Measurements from ENCODE around the gene TM2D1. TPM values are rescaled to one million over a fixed set of nuclear protein-coding genes. Genes with fewer than 3 reads are reported as not detected.
"Not testable (repeated sequence)": the region's sequence is repeated elsewhere in the genome, so short reads cannot be mapped to it uniquely, and the experiment has no call there.

Gene TM2D1
- total and polyA plus RNA-seq, 9 donors = 48.6 to 61.1 (median 56.8) TPM

DNA sequence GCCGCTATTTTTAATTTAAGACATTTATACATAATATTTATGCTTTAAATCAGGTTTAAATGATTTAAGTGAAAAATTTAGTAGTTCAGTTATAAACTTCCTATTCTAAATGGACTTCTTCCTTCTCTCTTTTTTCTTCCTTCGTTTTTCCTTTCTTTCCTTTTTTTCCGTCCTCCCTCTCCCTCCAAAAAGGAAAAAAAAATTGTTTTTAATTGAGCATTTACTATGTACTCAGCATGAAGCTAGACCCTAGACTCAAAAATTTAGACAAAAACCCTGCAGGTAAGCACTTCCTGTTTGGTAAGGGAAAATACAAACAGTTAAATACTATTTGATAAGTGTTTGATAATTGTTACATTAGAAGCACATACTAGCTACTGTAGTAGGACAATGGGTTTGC, 2.6 kb upstream of the TM2D1 start:
- H3K27me3 ChIP-seq (ENCODE audit: control insufficient read depth, insufficient read depth, low read length) = no peaks in the 10 kb centered on the region
- H3K36me3 ChIP-seq (ENCODE audit: control insufficient read depth, insufficient read depth, low read length) = no peaks in the 10 kb centered on the region
- no peak overlapping the region for H3K27ac ChIP-seq (ENCODE audit: low read length)
- H3K4me1 ChIP-seq (ENCODE audit: control insufficient read depth, insufficient read depth, low read length) = peaks cover 6% of the 10 kb centered on the region
- no CpG with 5 or more reads among the region's 3 CpGs for WGBS (ENCODE audit: insufficient coverage)
- no peaks in the 10 kb centered on the region for H3K9me3 ChIP-seq (replicated peaks; ENCODE audit: control insufficient read depth, low read depth, low read length)
- no peak overlapping the region for H3K4me3 ChIP-seq (ENCODE audit: low read length)
- DNase-seq = no peak

DNA sequence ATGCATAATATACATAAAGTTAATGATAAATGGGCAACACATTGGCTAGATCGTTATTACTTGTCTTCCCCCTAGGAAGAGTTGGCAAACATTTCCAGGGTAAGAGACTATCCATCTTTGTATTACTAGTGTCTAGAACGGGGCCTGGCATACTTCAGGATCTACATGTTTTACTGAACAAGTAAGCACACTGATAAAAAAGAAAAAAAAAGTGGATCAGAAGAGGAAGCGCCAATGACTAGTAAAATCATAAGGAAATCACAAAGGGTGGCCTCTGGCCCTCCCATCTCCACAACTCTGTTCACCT, 482 bp downstream of the TM2D1 start:
- WGBS (ENCODE audit: insufficient coverage) = no CpG with 5 or more reads among the region's 3 CpGs
- peak; percentile 29 for DNase-seq
- no peaks in the 10 kb centered on the region for H3K9me3 ChIP-seq (replicated peaks; ENCODE audit: control insufficient read depth, low read depth, low read length)
- peak overlapping the region; percentile 69 for H3K4me3 ChIP-seq (ENCODE audit: low read length)
- peaks cover 4% of the 10 kb centered on the region for H3K36me3 ChIP-seq (ENCODE audit: control insufficient read depth, insufficient read depth, low read length)
- H3K27ac ChIP-seq (ENCODE audit: low read length) = peak overlapping the region; percentile 81
- no peaks in the 10 kb centered on the region for H3K27me3 ChIP-seq (ENCODE audit: control insufficient read depth, insufficient read depth, low read length)
- peaks cover 6% of the 10 kb centered on the region for H3K4me1 ChIP-seq (ENCODE audit: control insufficient read depth, insufficient read depth, low read length)

DNA sequence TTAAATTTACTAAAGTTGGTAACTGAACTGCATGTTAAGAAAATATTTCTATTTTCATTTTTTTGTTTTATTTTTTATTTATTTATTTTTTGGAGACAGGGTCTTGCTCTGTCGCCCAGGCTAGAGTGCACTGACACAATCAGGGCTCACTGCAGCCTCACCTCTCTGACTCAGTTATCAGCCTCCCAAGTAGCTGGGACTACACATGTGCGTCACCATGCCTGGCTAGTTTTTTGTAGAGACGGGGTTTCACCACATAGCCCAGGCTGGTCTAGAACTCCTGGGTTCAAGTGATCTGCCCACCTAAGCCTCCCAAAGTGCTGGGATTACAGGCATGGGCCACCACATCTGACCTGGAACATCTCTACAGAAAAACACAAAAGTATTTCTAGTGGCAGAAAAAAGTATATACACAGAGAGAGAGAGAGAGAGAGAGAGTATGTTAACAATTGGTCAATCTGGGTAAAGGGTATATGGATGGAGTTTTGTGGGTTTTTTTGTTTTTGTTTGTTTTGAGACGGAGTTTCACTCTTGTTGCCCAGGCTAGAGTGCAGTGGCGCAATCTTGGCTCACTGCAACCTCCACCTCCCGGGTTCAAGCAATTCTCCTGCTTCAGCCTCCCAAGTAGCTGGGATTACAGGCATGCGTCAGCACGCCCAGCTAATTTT, 5.8 kb downstream of the TM2D1 start:
- not testable (repeated sequence) for H3K27ac ChIP-seq (ENCODE audit: low read length); H3K4me3 ChIP-seq (ENCODE audit: low read length); H3K9me3 ChIP-seq (replicated peaks; ENCODE audit: control insufficient read depth, low read depth, low read length); H3K4me1 ChIP-seq (ENCODE audit: control insufficient read depth, insufficient read depth, low read length); DNase-seq; H3K36me3 ChIP-seq (ENCODE audit: control insufficient read depth, insufficient read depth, low read length); H3K27me3 ChIP-seq (ENCODE audit: control insufficient read depth, insufficient read depth, low read length)
- 96% methylated on average over 3 of the region's 8 CpGs for whole genome bisulfite sequencing (ENCODE audit: insufficient coverage)

DNA sequence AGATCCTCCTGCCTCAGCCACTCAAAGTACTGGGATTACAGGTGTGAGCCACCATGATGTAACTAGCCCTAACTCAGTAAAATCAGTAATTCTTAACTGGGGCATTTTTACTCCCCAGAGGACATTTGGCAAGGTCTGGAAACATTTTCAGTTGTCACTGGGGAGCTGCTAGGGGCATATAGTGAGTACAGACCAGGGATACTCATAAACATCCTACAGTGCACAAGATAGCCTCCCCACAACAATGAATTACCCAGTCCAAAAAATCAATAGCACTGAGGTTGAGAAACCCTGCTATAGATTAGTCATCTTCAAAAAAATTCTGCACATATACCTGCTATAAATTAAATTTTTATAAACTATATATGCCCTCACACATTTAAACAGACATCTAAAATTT, 13.0 kb downstream of the TM2D1 start:
- Histone ChIP-seq H3K4me3 (ENCODE audit: low read length) (no peak overlapping the region), H3K36me3 (ENCODE audit: control insufficient read depth, insufficient read depth, low read length) (peaks cover 14% of the 10 kb centered on the region), H3K27me3 (ENCODE audit: control insufficient read depth, insufficient read depth, low read length) (no peaks in the 10 kb centered on the region), H3K9me3 (replicated peaks; ENCODE audit: control insufficient read depth, low read depth, low read length) (no peaks in the 10 kb centered on the region), H3K27ac (ENCODE audit: low read length) (no peak overlapping the region), H3K4me1 (ENCODE audit: control insufficient read depth, insufficient read depth, low read length) (no peaks in the 10 kb centered on the region)
- no peak for DNase-seq

DNA sequence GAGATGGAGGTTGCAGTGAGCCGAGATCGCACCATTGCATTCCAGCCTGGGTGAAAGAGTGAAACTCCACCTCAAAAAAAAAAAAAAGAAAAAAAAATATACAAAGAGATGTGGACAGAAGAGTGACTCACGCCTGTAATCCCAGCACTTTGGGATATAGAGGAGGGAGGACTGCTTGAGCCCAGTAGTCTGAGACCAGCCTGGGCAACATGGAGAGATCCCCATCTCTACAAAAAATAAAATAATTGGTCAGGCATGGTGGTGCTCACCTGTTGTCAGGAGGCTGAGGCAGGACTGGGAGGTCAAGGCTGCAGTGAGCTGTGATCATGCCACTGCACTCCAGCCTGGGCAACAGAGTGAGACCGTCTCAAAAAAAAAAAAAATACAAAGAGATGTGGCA, 13.7 kb downstream of the TM2D1 start:
- H3K4me3 ChIP-seq (ENCODE audit: low read length); H3K27ac ChIP-seq (ENCODE audit: low read length); H3K9me3 ChIP-seq (replicated peaks; ENCODE audit: control insufficient read depth, low read depth, low read length); H3K4me1 ChIP-seq (ENCODE audit: control insufficient read depth, insufficient read depth, low read length); DNase-seq; H3K27me3 ChIP-seq (ENCODE audit: control insufficient read depth, insufficient read depth, low read length): not testable (repeated sequence)
- peaks cover 18% of the 10 kb centered on the region for H3K36me3 ChIP-seq (ENCODE audit: control insufficient read depth, insufficient read depth, low read length)
- WGBS (ENCODE audit: insufficient coverage) = no CpG with 5 or more reads among the region's 4 CpGs

DNA sequence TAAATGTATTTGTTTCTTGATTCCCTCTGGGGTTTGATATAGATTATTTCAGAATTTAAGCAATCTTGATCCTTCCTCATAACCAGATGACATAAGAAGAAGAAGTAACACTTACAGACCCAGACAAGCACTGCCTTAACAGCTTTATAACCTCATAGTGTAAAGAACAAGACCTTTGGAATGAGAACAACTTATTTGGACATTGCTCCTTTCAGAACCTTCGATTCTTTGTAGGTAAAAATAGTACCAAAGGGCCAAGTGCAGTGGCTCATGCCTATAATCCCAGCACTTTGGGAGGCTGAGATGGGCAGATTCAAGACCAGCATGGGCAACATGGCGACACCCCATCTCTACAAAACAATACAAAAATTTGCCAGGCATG, 15.0 kb downstream of the TM2D1 start:
- H3K4me3 ChIP-seq (ENCODE audit: low read length) = no peak overlapping the region
- no peaks in the 10 kb centered on the region for H3K27me3 ChIP-seq (ENCODE audit: control insufficient read depth, insufficient read depth, low read length)
- H3K27ac ChIP-seq (ENCODE audit: low read length) = no peak overlapping the region
- peaks cover 25% of the 10 kb centered on the region for H3K36me3 ChIP-seq (ENCODE audit: control insufficient read depth, insufficient read depth, low read length)
- WGBS (ENCODE audit: insufficient coverage) = 100% methylated on average over 1 of the region's 2 CpGs
- no peaks in the 10 kb centered on the region for H3K9me3 ChIP-seq (replicated peaks; ENCODE audit: control insufficient read depth, low read depth, low read length)
- no peak for DNase-seq
- H3K4me1 ChIP-seq (ENCODE audit: control insufficient read depth, insufficient read depth, low read length) = no peaks in the 10 kb centered on the region

DNA sequence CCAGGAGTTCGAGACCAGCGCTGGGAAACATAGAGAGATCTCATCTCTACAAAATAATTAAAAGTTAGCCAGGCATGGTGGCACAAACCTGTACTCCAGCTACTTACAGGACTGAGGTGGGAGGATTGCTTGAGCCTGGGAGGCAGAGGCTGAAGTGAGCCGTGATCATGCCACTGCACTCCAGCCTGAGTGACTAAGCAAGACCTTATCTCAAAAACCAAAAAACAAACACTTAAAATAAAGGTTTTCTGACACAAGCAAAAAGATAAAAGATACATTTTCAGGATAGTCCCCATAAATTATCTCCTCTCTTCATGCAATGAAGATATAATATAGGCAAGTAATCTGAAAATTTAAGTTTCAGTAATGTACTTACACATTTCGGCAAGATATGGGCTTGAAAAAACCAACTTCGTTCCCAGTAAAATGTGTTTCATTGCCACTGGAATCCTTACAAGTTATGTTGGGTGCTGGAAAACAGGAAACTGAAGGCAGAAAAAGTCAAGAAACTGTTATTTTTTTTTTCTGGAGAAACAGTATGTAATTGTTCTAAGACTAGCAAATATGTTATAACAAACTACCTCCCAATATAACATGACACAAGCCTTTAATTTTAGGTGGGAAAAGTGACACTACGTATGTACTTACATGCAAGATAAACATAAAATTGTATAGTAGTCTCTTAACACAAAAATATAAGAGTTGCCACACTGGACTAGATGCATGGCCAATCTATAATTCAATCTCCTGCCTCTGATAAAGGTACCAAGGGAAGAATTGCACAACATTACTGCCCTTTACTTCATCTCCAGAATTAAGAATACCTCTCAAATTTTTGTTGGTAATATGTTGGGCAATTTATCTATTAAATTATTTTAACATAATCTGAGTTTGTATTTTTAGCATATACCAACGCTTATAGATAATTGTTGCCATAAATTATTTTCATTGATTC, 15.7 kb downstream of the TM2D1 start:
- no peak overlapping the region for H3K4me3 ChIP-seq (ENCODE audit: low read length)
- H3K27ac ChIP-seq (ENCODE audit: low read length) = no peak overlapping the region
- no peaks in the 10 kb centered on the region for H3K4me1 ChIP-seq (ENCODE audit: control insufficient read depth, insufficient read depth, low read length)
- WGBS (ENCODE audit: insufficient coverage) = no CpG with 5 or more reads among the region's 7 CpGs
- H3K27me3 ChIP-seq (ENCODE audit: control insufficient read depth, insufficient read depth, low read length) = no peaks in the 10 kb centered on the region
- H3K36me3 ChIP-seq (ENCODE audit: control insufficient read depth, insufficient read depth, low read length) = peaks cover 25% of the 10 kb centered on the region
- H3K9me3 ChIP-seq (replicated peaks; ENCODE audit: control insufficient read depth, low read depth, low read length) = no peaks in the 10 kb centered on the region
- DNase-seq = no peak

DNA sequence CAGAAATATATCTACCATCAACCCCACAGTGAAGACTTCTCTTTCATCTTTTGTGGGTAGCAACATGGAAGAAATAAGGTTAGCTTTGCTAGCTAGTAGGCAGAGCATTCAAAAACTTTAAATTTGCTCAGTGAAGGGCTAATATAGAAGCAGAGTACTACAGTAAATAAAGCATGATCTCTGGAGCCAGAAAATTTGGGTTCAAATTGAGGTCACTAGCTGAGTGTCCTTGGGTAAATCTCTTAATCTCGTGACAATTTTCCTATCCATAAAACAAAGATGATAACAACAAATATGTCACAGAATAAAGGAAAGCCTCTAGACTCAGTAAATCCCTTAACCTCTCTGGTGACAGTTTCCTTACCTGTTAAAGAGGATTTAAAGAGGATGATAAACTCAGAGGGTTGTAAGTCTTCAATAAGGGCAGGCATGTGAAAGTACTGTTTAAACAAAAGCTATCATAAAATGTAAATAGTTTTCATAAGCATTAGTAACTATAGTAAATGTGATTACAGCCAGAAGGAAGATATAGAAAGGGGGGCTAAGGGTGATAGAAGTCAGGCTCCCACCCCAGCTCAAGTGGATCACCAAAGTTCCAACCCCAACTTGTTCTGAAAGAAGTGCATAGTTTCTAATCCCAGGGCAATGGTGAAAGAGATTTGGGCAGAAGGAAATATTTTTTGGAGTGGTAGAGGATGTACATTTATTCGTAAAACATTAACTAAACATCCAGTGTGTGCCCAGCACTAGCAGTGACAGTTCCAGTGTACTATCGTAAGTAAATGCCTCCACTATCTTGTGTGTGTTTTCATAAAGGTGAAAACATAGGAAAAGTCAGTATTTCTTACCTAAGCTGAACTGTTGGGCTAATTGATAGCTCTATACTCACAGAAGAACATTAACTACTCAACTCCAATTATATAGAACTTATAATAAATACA, 24.8 kb downstream of the TM2D1 start:
- WGBS (ENCODE audit: insufficient coverage) = no CpG with 5 or more reads among the region's 3 CpGs
- DNase-seq = peak; percentile 52
- Histone ChIP-seq H3K4me1 (ENCODE audit: control insufficient read depth, insufficient read depth, low read length) (no peaks in the 10 kb centered on the region), H3K4me3 (ENCODE audit: low read length) (no peak overlapping the region), H3K27ac (ENCODE audit: low read length) (no peak overlapping the region), H3K36me3 (ENCODE audit: control insufficient read depth, insufficient read depth, low read length) (peaks cover 25% of the 10 kb centered on the region), H3K9me3 (replicated peaks; ENCODE audit: control insufficient read depth, low read depth, low read length) (no peaks in the 10 kb centered on the region), H3K27me3 (ENCODE audit: control insufficient read depth, insufficient read depth, low read length) (no peaks in the 10 kb centered on the region)

DNA sequence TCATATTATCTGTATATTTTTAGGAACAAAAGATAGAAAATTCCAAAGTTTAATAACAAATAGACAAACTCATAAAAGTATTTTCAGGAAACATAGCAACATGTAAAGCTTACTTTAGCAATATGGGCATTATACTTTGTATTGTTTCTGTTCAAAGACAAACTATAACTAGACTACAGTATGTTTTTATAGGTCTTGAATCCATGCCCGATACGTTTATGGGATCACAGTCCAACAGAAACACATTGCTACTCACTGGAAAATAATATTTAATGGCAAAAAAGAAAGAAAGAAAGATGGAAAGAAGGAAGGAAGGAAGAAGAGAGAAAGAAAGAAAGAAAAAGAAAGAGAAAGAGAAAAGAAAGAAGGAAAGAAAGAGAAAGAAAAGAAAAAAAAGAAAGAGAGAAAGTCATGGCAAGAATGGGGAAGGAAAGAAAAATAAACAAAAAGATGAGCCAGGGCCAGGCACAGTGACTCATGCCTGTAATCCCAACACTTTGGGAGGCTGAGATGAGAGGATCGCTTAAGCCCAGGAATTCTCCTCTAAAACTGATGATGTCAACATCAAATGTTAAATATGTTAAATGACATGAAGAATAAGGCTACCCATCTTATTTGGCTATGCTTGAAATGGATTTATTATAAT, 32.7 kb downstream of the TM2D1 start:
- H3K9me3 ChIP-seq (replicated peaks; ENCODE audit: control insufficient read depth, low read depth, low read length) = no peaks in the 10 kb centered on the region
- no peaks in the 10 kb centered on the region for H3K4me1 ChIP-seq (ENCODE audit: control insufficient read depth, insufficient read depth, low read length)
- no CpG with 5 or more reads among the region's 3 CpGs for WGBS (ENCODE audit: insufficient coverage)
- no peaks in the 10 kb centered on the region for H3K27me3 ChIP-seq (ENCODE audit: control insufficient read depth, insufficient read depth, low read length)
- peaks cover 4% of the 10 kb centered on the region for H3K36me3 ChIP-seq (ENCODE audit: control insufficient read depth, insufficient read depth, low read length)
- DNase-seq = peak; percentile 26
- no peak overlapping the region for H3K27ac ChIP-seq (ENCODE audit: low read length)
- H3K4me3 ChIP-seq (ENCODE audit: low read length) = no peak overlapping the region
